Activated T-helper 1 cell treated with anti-CD3 and anti-CD28 coated beads, Interleukin-12 subunit alpha, Interleukin-12 subunit beta, Interleukin-2, Interleukin-4 antibody, amounts not matched to agents 30 ng/mL and 10 ng/mL and 1 ng/mL, durations not matched to agents 14 hours and 24 hours and 36 hours (primary cell): Measurements from ENCODE around the gene STKLD1. TPM values are rescaled to one million over a fixed set of nuclear protein-coding genes. Genes with fewer than 3 reads are reported as not detected.
A peak's percentile ranks its signal among the peaks of the same experiment; 100 is the strongest.
"Not testable (repeated sequence)": the region's sequence is repeated elsewhere in the genome, so short reads cannot be mapped to it uniquely, and the experiment has no call there.

Experiments used
- DNase-seq: peaks from one replicate; pipeline ENCODE4 v3.0.0; 2021; ENCODE audit warnings: low spot score
- H3K27ac Mint-ChIP-seq: one replicate; pipeline ENCODE4 v1.8.0; 2021; ENCODE audit warnings: mild to moderate bottlenecking, mixed read lengths
- H3K27me3 Mint-ChIP-seq: one replicate; pipeline ENCODE4 v1.8.0; 2022; ENCODE audit warnings: mild to moderate bottlenecking, moderate library complexity, mixed read lengths; ENCODE audit not compliant: insufficient read depth
- H3K36me3 Mint-ChIP-seq: one replicate; pipeline ENCODE4 v1.8.0; 2021; ENCODE audit warnings: low read depth, mixed read lengths
- H3K4me1 Mint-ChIP-seq: one replicate; pipeline ENCODE4 v1.8.0; 2021; ENCODE audit warnings: low read depth, mixed read lengths
- H3K4me3 Mint-ChIP-seq: one replicate; pipeline ENCODE4 v1.8.0; 2021; ENCODE audit warnings: mild to moderate bottlenecking, moderate library complexity, mixed read lengths
- H3K9me3 Mint-ChIP-seq: one replicate; pipeline ENCODE4 v1.8.0; 2021; ENCODE audit warnings: mixed read lengths
- intact Hi-C: fragments of 100-400 bp; cut with micrococcal nuclease; formaldehyde crosslinking; loops from one replicate; pipeline ENCODE4 v1.15.1; 2024
- total RNA-seq: library from RNA; stranded (reverse); gene quantifications from 2 replicates; pipeline ENCODE4 v1.2.3, GENCODE V29; 2022

The STKLD1 gene
- total RNA-seq, 1 donor from 2014 or later: 1.5 TPM

DNA sequence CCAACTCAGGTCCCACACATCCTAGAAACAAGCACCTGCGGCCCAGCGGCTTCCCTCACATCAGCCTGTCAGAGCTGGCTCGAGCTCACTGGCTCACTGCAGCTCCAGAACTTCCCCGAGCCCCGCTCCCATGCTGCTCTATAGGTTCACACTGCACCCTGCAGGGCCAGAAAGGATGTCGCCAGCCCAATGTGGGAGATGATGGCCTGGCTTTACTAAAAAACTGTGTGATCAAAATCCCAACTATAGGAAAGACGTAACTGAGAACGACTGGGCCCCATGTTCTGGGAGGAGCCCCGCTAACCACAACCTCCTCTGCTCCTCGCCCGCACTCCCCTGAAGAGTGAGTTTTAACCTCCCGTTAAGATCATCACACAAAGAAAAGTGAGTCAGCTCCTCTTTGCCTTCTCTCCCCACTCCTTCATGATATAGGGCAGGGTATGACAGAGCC, 4.9 kb upstream of the STKLD1 start:
- no peaks in the 10 kb centered on the region for H3K27me3 Mint-ChIP-seq

DNA sequence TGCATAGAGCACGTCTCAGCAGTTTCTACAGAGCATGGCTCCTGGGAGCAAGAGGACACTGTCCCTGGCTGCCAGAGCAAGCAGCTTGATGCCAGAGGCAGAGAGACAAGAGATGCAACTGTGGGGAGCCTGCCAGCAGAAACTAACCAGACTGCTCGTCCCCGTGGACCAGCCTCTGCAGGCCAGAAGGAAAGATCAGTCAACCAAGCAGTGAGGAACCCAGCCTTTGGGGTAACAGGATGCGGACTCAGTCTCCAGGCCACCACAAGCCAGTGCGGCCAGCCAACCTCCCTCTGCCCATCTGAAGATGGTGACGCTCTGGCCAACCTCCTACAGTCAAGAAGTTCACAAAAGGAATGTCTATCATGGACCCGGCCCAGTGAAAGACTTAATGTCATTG, 4.0 kb upstream of the STKLD1 start:
- peaks cover 56% of the 10 kb centered on the region for H3K4me1 Mint-ChIP-seq
- H3K27me3 Mint-ChIP-seq: no peaks in the 10 kb centered on the region
- peaks cover 44% of the 10 kb centered on the region for H3K36me3 Mint-ChIP-seq
- H3K4me3 Mint-ChIP-seq: peak overlapping the region; percentile 83
- H3K9me3 Mint-ChIP-seq: no peaks in the 10 kb centered on the region
- intact Hi-C loops: loop anchor here (10.0 kb wide), 1 partner anchor 1017 kb away; the partner anchor contains the start of gene SETX
- peak overlapping the region; percentile 76 for H3K27ac Mint-ChIP-seq
- no peak for DNase-seq

More for the DNA sequence above, 4.9 kb upstream of the STKLD1 start:
- H3K27ac Mint-ChIP-seq: peak overlapping the region; percentile 76
- peaks cover 56% of the 10 kb centered on the region for H3K4me1 Mint-ChIP-seq
- H3K9me3 Mint-ChIP-seq: no peaks in the 10 kb centered on the region
- DNase-seq: peak; percentile 63
- intact Hi-C loops: loop anchor here (1.0 to 10.0 kb wide), 7 partner anchors 15 to 1016 kb away; partner anchors contain the start of genes MED22, RPL7A, SETX and SLC2A6
- peak overlapping the region; percentile 83 for H3K4me3 Mint-ChIP-seq
- peaks cover 47% of the 10 kb centered on the region for H3K36me3 Mint-ChIP-seq

DNA sequence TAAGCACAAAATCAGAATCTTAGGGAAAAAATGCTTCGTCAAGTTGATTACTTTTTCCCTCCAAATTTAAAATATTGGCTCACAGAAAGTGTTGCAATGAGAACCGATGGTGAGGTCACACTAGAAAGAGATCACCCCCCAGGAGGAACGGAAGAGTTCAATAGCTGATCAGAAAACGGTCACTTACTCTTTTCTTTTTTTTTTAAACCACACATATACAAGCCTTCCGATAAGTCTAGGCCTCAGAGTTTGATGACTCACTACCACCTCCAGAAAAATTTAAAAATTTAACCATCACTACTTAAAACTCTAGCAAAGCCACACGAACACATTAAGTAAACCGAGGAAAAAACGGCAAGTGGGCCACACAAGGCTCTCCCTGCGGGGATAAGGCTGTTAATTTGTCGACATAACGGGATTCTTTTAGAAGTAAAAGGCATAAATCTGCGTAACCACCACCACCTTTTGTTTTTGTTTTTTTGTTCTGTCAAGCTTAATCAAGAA, 1.5 kb upstream of the STKLD1 start:
- intact Hi-C loops: loop anchor here (1.0 to 10.0 kb wide), 2 partner anchors 344 to 1020 kb away; partner anchors contain the start of genes GTF3C5 and SETX
- no peaks in the 10 kb centered on the region for H3K27me3 Mint-ChIP-seq
- no peaks in the 10 kb centered on the region for H3K9me3 Mint-ChIP-seq
- DNase-seq: peak; percentile 8
- peak overlapping the region; percentile 99 for H3K27ac Mint-ChIP-seq
- H3K36me3 Mint-ChIP-seq: peaks cover 32% of the 10 kb centered on the region
- peak overlapping the region; percentile 99 for H3K4me3 Mint-ChIP-seq
- peaks cover 41% of the 10 kb centered on the region for H3K4me1 Mint-ChIP-seq

DNA sequence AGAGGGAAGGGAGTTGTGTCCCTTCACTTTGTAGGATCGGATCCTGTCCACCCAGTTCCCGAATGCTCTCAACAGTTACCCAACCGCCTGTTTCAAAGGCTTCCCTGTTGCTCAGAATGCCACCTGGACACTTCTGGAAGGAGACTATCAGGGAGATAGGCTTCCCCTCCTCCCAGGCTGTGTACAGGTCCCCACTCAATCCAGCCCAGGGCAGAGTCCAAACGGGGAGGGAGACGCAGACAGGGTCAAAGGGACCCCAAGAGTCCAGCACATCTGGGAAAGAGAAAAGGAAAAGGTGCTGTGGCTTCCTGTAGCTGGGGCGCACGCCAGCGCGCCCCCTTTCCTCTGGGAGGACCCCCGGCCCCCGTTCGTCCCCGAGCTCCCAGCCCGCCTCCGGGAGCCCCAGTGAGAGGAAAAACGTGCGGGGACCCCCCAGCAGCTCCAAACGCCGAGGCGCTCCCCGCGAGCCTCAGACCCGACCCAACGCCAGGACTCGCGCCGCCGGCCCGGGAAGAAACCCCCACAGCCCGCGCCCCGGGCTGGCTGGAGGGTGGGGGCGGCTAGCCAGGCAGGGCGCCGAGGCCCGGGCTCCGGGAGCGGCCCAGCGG, 946 bp upstream of the STKLD1 start:
- Mint-ChIP-seq H3K4me1 (peaks cover 36% of the 10 kb centered on the region), H3K4me3 (peak overlapping the region; percentile 99), H3K9me3 (no peaks in the 10 kb centered on the region), H3K27ac (peak overlapping the region; percentile 99), H3K36me3 (peaks cover 28% of the 10 kb centered on the region), H3K27me3 (no peaks in the 10 kb centered on the region)
- intact Hi-C loops: loop anchor here (10.0 kb wide), 1 partner anchor 1020 kb away; the partner anchor contains the start of gene SETX
- no peak for DNase-seq

DNA sequence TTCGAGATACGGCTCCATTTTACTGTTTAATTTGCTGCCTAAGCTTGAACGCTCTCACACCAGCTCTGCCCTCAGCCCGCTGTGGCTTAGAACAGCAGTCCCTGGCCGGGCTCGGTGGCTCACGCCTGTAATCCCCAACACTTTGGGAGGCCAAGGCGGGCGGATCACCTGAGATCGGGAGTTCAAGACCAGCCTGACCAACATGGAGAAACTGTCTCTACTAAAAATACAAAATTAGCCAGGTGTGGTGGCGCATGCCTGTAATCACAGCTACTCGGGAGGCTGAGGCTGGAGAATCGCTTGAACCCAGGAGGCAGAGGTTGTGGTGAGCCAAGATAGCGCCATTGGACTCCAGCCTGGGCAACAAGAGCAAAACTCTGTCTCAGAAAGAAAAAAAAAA, 1.1 kb downstream of the STKLD1 start:
- Mint-ChIP-seq H3K4me3 (peak overlapping the region; percentile 65), H3K4me1 (peaks cover 15% of the 10 kb centered on the region), H3K36me3 (peaks cover 14% of the 10 kb centered on the region)
- not testable (repeated sequence) for H3K9me3 Mint-ChIP-seq, H3K27me3 Mint-ChIP-seq, H3K27ac Mint-ChIP-seq, DNase-seq
- intact Hi-C loops: loop anchor here (2.0 to 10.0 kb wide), 2 partner anchors 30 to 1022 kb away; partner anchors contain the start of gene SETX

DNA sequence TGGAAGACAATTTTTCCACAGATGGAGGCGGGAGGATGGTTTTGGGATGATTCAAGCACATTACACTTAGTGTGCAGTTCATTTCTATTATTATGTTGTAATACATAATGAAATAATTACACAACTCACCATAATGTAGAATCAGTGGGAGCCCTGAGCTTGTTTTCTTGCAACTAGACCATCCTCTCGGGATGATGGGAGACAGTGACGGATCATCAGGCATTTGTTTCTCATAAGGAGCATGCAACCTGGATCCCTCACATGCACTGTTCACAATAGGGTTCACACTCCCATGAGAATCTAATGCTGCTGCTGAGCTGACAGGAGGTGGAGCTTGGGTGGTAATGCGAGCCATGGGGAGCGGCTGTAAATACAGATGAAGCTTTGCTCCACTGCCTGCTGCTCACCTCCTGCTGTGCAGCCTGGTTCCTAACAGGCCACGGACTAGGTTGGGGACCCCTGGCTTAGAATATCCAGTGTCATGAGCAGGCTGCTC, 1.6 kb downstream of the STKLD1 start:
- Mint-ChIP-seq H3K4me3 (no peak overlapping the region), H3K27ac (no peak overlapping the region), H3K36me3 (peaks cover 11% of the 10 kb centered on the region), H3K9me3 (no peaks in the 10 kb centered on the region), H3K4me1 (peaks cover 10% of the 10 kb centered on the region), H3K27me3 (no peaks in the 10 kb centered on the region)
- intact Hi-C loops: loop anchor here (2.0 to 10.0 kb wide), 2 partner anchors 29 to 1023 kb away; partner anchors contain the start of gene SETX
- no peak for DNase-seq

DNA sequence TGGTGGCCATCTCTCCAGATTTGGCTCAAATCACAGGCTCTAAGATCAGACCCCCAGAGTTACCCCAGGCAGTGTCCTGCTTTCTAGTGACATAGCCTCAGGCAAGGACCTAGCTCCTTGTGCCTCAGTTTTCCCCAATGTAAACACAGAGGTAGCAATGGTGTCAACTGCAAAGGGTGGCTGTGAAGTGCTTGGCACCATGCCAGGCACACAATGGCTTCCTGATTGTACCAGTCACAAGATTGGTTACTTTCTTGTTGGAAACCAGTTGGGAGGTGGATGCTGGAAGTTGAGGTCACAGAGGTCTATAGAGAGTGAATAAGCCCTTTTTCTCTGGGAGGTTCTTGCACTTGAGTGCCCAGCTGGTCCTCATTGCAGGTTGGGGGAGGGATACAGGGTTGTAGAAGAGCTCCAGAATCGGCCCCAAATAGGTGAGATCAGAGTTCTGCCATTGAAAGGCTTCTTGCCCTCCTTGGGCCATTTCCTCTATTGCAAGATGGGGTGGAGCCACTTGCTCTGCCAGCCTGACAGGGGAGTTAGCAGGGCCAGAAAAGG, 2.3 kb downstream of the STKLD1 start:
- H3K27me3 Mint-ChIP-seq: no peaks in the 10 kb centered on the region
- H3K36me3 Mint-ChIP-seq: peaks cover 7% of the 10 kb centered on the region
- intact Hi-C loops: loop anchor here (10.0 kb wide), 1 partner anchor 1024 kb away; the partner anchor contains the start of gene SETX
- H3K27ac Mint-ChIP-seq: no peak overlapping the region
- H3K9me3 Mint-ChIP-seq: no peaks in the 10 kb centered on the region
- no peak for DNase-seq
- H3K4me3 Mint-ChIP-seq: no peak overlapping the region
- H3K4me1 Mint-ChIP-seq: peaks cover 5% of the 10 kb centered on the region

DNA sequence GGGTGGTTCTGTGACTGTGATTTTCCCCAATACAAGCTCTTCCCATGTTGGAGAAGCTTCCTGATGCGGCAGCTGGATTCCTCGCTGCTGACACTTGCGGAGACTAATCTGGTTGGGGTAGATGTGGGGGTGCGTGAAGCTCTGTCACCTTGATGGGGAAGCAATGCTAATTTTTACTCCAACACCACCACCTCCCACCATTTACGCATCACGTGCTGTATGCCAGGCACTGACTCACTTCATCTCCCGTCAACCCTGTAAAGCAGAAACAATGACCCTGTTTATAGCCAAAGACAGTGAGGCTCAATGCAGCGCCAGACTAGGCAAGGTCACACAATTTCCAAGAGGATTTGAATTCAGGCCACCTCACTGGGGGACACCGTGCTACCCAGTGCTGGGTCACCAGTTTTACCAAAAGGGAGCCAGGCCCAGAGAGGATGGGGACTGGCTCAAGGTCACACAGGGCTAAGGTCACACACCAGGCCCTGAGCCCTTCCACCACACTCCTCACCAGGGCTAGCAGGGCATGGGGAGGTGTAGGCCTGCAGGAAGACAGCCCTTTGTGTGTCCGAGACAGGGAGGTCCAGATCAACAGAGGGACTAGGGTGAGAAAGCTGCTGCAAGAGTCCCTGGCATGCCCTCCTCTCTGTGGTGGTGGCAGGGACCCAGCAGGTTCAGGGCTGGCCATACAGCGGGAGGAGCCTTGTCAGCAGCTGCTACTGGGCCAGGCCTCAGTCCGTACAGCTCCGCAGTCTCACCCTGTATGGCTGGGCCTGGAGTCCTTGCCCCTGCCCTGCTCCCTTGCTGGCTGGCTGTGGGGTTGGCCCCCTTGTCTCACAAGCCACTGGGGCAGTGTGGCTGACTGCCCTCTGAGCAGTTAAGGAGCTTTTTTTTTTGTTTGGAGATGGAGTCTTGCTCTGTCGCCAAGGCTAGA, 3.3 kb downstream of the STKLD1 start:
- no peak for DNase-seq
- peaks cover 7% of the 10 kb centered on the region for H3K36me3 Mint-ChIP-seq
- intact Hi-C loops: loop anchor here (10.0 kb wide), 1 partner anchor 1025 kb away; the partner anchor contains the start of gene SETX
- H3K4me3 Mint-ChIP-seq: no peak overlapping the region
- H3K4me1 Mint-ChIP-seq: peaks cover 5% of the 10 kb centered on the region
- no peaks in the 10 kb centered on the region for H3K27me3 Mint-ChIP-seq
- H3K9me3 Mint-ChIP-seq: no peaks in the 10 kb centered on the region
- H3K27ac Mint-ChIP-seq: no peak overlapping the region

DNA sequence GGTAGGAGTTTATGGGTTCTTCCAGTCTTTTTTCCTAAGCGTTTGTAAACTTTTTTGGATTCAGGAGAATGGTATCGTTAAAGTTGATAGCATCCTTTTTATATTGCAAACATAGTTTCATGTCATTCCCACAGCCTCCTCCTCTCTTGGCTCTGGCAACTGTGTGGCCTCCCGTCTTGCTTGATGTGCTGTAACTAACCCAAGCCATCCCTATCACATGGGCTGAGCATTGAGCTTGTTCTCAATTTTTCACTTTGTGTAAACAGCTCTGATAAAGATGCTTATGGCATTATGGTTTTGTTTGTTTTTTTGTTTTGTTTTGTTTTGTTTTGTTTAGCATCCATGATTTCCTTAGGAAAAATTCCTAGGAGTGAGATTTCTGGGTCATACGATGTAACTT, 4.6 kb downstream of the STKLD1 start:
- Mint-ChIP-seq H3K9me3 (no peaks in the 10 kb centered on the region), H3K27ac (no peak overlapping the region), H3K4me1 (no peaks in the 10 kb centered on the region), H3K27me3 (no peaks in the 10 kb centered on the region), H3K36me3 (no peaks in the 10 kb centered on the region), H3K4me3 (no peak overlapping the region)
- DNase-seq: no peak
- intact Hi-C loops: no loop called here

DNA sequence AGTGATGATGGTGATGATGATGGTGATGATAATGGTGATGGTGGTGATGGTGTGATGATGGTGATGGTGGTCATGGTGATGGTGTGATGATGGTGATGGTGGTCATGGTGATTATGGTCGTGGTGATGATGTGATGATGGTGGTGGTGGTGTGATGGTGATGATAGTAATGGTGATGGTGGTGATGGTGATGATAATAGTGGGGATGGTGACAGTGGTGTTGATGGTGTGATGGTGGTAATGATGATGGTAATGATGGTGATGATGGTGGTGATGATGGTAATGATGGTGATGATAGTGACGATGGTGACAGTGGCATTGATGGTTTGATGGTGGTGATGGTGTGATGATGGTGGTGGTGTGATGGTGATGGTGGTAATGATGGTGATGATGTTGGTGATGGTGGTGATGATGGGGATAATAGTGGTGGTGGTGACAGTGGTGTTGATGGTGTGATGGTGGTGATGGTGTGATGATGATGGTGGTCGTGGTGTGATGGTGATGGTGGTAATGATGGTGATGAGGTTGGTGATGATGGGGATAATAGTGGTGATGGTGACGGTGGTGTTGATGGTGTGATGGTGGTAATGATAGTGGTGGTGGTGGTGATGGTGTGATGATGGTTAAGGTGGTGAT, 6.5 kb downstream of the STKLD1 start:
- Mint-ChIP-seq H3K27ac (no peak overlapping the region), H3K27me3 (no peaks in the 10 kb centered on the region), H3K4me3 (no peak overlapping the region), H3K4me1 (no peaks in the 10 kb centered on the region), H3K9me3 (no peaks in the 10 kb centered on the region), H3K36me3 (no peaks in the 10 kb centered on the region)
- intact Hi-C loops: no loop called here
- no peak for DNase-seq

DNA sequence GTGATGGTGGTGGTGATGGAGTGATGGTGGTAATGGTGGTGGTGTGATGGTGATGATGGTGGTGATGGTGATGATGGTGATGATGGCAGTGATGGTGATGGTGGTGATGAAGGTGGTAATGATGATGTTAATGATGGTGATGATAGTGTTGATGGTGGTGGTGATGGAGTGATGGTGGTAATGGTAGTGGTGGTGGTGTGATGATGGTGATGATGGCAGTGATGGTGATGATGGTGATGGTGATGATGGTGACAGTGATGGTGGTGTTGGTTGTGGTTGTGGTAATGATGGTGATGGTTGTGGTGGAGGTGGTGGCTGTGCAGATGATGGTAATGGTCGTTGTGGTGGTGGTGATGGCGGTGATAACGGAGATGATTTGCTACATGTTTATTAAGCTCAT, 7.3 kb downstream of the STKLD1 start:
- Mint-ChIP-seq H3K9me3 (no peaks in the 10 kb centered on the region), H3K27ac (no peak overlapping the region), H3K36me3 (no peaks in the 10 kb centered on the region), H3K27me3 (no peaks in the 10 kb centered on the region), H3K4me1 (no peaks in the 10 kb centered on the region), H3K4me3 (no peak overlapping the region)
- no peak for DNase-seq
- intact Hi-C loops: no loop called here

DNA sequence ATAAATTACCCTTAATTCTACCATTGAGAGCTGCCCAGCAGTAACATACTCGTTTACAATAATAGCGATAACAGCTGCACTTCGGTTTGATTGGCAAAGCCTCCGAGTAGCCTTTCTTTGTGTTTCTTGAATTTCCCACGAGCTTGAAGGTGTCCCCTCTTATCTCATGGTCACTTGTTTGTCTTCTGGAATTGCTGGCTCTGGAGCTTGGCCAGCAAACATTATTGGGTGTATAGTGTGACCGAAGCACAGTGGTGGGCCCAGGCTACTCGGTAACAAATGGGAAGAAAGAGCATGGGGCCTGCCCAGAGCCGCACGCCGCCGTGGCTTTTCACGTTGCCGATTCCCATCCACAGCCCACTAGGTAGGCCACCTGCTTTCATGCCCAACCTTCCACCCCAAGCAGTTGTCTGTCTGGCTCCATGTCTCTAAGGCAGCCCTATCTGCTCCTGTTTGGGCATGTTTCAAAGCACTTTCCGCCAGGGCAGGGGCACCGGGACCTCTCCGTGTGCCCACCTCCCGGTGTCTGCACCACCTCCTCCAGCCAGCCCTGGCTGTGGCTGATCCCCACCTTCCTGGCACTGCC, 8.7 kb downstream of the STKLD1 start:
- Mint-ChIP-seq H3K4me3 (no peak overlapping the region), H3K4me1 (no peaks in the 10 kb centered on the region), H3K9me3 (no peaks in the 10 kb centered on the region), H3K27ac (no peak overlapping the region), H3K27me3 (no peaks in the 10 kb centered on the region), H3K36me3 (no peaks in the 10 kb centered on the region)
- no peak for DNase-seq
- intact Hi-C loops: no loop called here
